22Rv1 (cell line): ENCODE data around the gene SYTL3.
"Not testable (repeated sequence)": the region's sequence is repeated elsewhere in the genome, so short reads cannot be mapped to it uniquely, and the experiment has no call there.

ENCODE experiments used
- H3K27ac ChIP-seq: fragments of 450-650 bp; 2 replicates; pipeline ENCODE4 v1.5.1; 2017
- ZFX ChIP-seq: fragments of 450-650 bp; IDR thresholded peaks from 2 replicates; pipeline ENCODE4 v1.6.1; 2017; ENCODE audit warnings: antibody characterized with exemption, borderline replicate concordance
- TF ChIP-seq, protein P1 (sequence below): fragments of 450-650 bp; IDR thresholded peaks from 2 replicates; pipeline ENCODE4 v1.5.1; 2017; ENCODE audit warnings: mild to moderate bottlenecking

Gene SYTL3

DNA sequence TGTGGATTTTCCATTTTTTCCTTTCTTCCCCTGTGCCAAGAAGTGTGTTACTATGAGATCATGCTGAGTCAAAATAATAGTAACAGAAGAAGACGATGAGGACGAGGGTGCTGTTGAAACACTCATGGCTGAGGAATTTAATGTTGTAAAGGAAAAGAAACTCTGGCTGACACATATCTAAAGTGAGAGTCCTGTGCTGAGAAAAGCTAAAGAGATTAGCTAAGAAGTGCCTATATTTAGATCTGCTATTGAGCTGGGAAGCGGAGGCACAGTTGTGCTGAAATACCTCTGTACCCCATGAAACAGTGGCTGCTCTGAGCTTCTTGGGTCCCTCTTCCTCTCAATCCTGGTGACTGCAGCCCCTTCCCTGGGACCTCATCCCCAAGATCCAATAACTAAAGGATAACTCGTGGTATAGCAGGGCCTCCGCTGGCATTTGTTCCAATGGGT, 1.1 kb upstream of the SYTL3 start:
- H3K27ac ChIP-seq = no peak overlapping the region
- TF ChIP-seq, protein P1, sequence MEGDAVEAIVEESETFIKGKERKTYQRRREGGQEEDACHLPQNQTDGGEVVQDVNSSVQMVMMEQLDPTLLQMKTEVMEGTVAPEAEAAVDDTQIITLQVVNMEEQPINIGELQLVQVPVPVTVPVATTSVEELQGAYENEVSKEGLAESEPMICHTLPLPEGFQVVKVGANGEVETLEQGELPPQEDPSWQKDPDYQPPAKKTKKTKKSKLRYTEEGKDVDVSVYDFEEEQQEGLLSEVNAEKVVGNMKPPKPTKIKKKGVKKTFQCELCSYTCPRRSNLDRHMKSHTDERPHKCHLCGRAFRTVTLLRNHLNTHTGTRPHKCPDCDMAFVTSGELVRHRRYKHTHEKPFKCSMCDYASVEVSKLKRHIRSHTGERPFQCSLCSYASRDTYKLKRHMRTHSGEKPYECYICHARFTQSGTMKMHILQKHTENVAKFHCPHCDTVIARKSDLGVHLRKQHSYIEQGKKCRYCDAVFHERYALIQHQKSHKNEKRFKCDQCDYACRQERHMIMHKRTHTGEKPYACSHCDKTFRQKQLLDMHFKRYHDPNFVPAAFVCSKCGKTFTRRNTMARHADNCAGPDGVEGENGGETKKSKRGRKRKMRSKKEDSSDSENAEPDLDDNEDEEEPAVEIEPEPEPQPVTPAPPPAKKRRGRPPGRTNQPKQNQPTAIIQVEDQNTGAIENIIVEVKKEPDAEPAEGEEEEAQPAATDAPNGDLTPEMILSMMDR = no peak
- TF ChIP-seq ZFX = no peak

DNA sequence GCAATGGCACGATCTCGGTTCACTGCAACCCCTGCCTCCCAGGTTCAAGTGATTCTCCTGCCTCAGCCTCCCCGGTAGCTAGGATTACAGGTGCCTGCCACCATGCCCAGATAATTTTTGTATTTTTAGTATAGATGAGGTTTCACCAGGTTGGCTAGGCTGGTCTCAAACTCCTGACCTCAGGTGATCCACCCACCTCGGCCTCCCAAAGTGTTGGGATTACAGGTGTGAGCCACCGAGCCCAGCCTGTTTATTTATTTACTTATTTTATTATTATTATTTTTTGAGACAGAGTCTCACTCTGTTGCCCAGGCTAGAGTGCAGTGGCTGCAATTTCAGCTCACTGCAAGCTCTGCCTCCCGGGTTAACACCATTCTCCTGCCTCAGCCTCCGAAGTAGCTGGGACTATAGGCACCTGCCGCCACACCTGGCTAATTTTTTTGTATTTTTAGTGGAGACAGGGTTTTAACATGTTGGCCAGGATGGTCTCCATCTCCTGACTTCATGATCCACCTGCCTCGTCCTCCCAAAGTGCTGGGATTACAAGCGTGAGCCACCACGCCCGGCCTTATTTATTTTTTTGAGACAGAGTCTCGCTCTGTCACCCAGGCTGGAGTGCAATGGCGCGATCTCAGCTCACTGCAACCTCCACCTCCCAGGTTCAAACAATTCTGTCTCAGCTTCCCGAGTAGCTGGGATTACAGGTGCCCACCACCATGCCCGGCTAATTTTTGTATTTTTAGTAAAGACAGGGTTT, 2.3 kb downstream of the SYTL3 start:
- H3K27ac ChIP-seq = not testable (repeated sequence)

DNA sequence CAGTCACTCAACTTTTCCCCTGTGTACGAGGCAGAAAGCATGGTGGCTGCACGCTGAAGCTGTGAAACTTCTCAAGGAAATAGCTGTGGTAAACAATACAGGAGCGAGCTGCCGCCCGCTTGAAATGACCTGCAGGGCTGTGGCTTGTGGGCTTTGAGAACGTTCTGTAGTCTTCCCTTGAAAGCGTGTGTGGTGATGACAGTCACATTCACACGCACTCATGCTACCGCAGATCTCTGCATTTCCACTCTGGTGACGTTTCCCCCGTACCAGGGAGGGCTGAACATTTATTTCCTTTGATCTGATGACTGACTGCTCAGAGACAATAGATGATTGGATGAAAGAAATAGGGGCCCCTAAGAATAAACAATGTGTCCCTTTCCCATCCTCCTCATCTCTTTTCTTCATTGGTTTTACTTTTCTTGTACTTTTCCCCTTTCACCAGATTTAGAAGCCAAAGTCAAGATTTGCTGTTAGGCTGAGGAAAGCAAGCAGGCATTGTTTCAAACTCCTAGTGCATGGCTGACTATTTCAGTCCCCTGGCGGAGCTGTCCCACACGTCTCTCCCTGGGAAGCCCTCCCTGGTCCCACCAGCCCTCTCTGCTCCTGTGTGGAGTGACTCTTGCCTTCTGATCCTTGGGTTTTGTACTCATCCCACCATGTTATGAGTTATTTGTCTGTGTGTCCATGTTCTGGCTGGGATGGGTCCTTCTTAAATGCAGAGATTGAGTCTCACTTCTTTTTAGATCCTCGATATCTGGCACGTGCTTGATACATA, 3.9 kb downstream of the SYTL3 start:
- H3K27ac ChIP-seq = no peak overlapping the region
- TF ChIP-seq, protein P1 = no peak
- no peak for TF ChIP-seq ZFX

DNA sequence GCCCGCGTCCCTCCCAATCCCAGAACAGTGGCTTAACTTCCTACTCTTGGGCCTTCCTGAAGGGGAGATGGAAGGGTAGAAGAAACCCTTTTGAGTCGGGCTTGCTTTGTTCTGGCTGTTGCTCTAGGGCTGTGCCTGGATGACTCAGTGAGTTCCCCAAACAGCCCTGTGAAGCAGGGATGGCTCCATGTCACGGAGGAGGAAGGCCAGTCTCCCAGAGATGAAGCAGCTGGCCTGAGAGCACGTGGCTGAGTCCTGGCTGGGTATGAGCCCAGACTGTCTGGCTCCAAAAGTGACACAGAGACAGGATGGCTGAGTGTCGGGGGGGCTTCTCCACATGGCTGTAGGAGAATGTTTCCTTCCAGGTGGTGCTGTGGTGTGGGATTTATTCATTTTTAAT, 4.6 kb downstream of the SYTL3 start:
- no peak overlapping the region for H3K27ac ChIP-seq
- TF ChIP-seq, protein P1 = no peak
- no peak for TF ChIP-seq ZFX

DNA sequence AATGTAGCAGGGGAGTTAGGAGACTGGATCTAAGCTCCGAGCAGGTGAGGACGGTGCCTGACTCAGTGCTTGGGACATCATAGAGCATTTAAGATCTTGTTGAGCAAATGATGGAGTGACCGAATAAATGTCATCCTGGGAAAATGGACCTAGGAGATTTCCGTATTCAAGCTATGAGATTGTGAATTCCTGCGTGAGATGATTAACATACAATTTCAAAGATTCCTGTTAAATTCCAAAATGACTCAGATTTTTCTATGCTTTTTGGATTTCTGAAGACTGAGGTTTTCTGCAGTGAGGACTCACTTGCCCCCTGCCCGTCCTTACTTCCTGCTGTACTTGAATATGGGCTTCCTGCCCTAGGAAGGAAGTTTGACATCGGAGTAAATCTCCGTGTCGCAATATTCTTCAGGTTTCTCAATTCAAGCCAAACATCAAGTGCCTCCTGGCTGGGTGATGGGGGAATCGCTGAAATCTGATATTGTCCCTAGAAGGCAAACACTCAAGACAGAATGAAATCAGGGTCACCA, 5.2 kb downstream of the SYTL3 start:
- H3K27ac ChIP-seq = no peak overlapping the region

DNA sequence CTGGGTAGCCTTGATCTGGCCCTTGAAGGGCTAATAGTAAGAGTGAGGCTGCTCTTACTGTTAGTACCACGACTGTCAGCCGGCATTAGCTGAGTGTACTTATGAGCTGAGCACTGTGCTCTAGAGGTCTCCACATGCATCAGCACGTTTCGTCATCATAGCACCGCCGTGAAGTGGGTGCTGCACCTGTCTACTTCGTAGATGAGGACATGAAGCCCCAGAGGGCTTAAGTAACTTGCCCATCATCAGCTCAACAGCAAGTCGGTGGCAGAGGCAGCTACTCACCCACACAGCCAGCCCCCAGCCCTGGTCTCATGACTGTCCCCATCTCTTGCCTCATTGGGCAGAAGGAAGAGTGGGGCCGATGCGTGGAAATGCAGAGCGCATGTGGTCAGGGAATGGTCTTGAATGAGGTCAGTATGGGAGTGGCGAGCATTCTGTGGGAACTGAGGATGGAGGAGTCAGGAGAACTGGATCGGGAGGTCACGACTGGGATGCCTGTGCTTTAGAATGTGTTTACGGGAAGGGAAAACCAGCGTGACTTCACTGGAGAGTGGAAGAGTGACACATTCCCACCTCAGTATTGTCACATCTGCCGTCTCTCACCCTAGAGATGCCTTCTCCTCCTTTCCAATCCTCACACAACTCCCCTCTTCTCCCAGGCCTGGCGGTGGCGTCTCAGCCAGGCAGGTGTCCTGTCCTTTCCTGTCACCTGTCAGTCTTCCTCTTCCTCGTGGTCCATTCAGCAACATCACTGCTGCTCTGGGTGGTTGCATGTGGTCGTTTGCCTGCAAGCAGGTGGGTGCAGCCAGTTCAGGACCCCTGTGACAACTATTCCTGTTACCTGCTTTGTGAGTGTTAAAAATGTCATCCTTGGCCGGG, 6.0 kb downstream of the SYTL3 start:
- TF ChIP-seq ZFX = no peak
- TF ChIP-seq, protein P1 = no peak
- no peak overlapping the region for H3K27ac ChIP-seq

More for the DNA sequence above, 5.2 kb downstream of the SYTL3 start:
- no peak for TF ChIP-seq ZFX
- TF ChIP-seq, protein P1 = no peak

DNA sequence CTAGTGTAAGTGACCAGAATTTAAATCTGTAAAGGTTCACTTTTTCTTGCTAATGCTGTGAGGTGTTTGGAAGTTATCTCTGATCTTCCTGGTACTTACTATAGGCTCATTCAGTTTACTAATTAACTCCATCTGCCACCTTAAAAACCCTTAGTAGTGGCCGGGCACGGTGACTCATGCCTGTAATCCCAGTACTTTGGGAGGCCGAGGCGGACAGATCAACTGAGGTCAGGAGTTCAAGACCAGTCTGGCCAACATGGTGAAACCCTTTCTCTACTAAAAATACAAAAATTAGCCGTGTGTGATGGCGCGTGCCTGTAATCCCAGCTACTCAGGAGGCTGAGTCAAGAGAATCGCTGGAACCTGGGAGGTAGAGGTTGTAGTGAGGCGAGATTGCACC, 7.1 kb downstream of the SYTL3 start:
- H3K27ac ChIP-seq = not testable (repeated sequence)

DNA sequence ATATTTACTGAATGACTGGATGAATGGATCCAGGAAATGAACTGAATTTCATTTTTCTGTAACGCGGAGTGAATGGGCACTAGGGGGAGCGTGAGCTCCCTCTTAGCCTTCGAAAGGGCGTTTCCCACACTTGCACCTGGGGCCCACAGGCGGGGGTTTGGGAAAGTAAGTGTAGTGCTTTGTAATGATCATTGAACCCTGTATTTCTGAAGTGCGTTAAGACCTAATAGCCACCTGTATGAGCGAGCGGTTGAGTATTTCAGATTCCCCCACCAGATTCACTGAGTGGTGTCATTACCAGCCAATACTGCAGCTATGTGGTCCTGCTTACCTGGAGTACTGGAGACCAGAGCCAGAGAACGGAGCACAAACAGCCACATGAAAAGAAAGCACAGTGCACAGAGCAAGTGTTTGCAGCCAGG, 10.5 kb downstream of the SYTL3 start:
- no peak overlapping the region for H3K27ac ChIP-seq
- no peak for TF ChIP-seq ZFX
- TF ChIP-seq, protein P1 = peak; percentile 79
